H9 (cell line): ENCODE results near the gene JARID2. TPM values are rescaled to one million over a fixed set of nuclear protein-coding genes. Genes with fewer than 3 reads are reported as not detected.

Experiments
- DNase-seq: peaks from one replicate; pipeline ENCODE4 v3.0.0-alpha.2; 2017
- H2AFZ ChIP-seq: one replicate; pipeline ENCODE4 v1.6.1; 2013; ENCODE audit warnings: mild to moderate bottlenecking, low read length, control low read depth, moderate library complexity
- H2AK5ac ChIP-seq: 2 replicates; pipeline ENCODE4 v1.6.1; 2013; ENCODE audit warnings: low read length, control low read depth, mixed read lengths; ENCODE audit not compliant: insufficient read length
- H2BK120ac ChIP-seq: one replicate; pipeline ENCODE4 v1.6.1; 2013; ENCODE audit warnings: low read depth, mild to moderate bottlenecking, low read length, control low read depth, inconsistent platforms; ENCODE audit not compliant: poor library complexity, severe bottlenecking
- H2BK12ac ChIP-seq: 2 replicates; pipeline ENCODE4 v1.6.1; 2013; ENCODE audit warnings: low read length, control low read depth, mixed read lengths, low read depth; ENCODE audit not compliant: insufficient read length
- H2BK15ac ChIP-seq: 2 replicates; pipeline ENCODE4 v1.6.1; 2013; ENCODE audit warnings: low read depth, low read length, control low read depth
- H2BK20ac ChIP-seq: one replicate; pipeline ENCODE4 v1.6.1; 2013; ENCODE audit warnings: low read depth, mild to moderate bottlenecking, low read length, control low read depth, inconsistent platforms; ENCODE audit not compliant: poor library complexity, severe bottlenecking
- H2BK5ac ChIP-seq: 2 replicates; pipeline ENCODE4 v1.6.1; 2013; ENCODE audit warnings: low read length, control low read depth, mixed read lengths; ENCODE audit not compliant: insufficient read length
- H3K14ac ChIP-seq: 2 replicates; pipeline ENCODE4 v1.6.1; 2013; ENCODE audit warnings: low read length, control low read depth; ENCODE audit not compliant: insufficient read depth
- H3K18ac ChIP-seq: 2 replicates; pipeline ENCODE4 v1.6.1; 2013; ENCODE audit warnings: low read depth, mild to moderate bottlenecking, mixed read lengths, low read length, control low read depth; ENCODE audit not compliant: insufficient read length
- H3K23ac ChIP-seq: 2 replicates; pipeline ENCODE4 v1.6.1; 2013; ENCODE audit warnings: low read length, control low read depth, mixed read lengths, low read depth; ENCODE audit not compliant: insufficient read length
- H3K23me2 ChIP-seq: 2 replicates; pipeline ENCODE4 v1.6.1; 2013; ENCODE audit warnings: low read depth, mild to moderate bottlenecking, mixed read lengths, low read length, control low read depth; ENCODE audit not compliant: insufficient read length, poor library complexity, severe bottlenecking
- H3K27ac ChIP-seq: 2 replicates; pipeline ENCODE4 v1.5.1; 2013; ENCODE audit warnings: low read length, control low read depth, mixed read lengths, low read depth; ENCODE audit not compliant: insufficient read length
- H3K27me3 ChIP-seq: 2 replicates; pipeline ENCODE4 v1.6.1; 2013; ENCODE audit warnings: low read length, control low read depth, inconsistent platforms; ENCODE audit not compliant: insufficient read depth
- H3K4ac ChIP-seq: 2 replicates; pipeline ENCODE4 v1.6.1; 2013; ENCODE audit warnings: low read depth, mild to moderate bottlenecking, control low read depth, inconsistent platforms, low read length, moderate library complexity
- H3K4me1 ChIP-seq: 2 replicates; pipeline ENCODE4 v1.6.1; 2013; ENCODE audit warnings: low read length, control low read depth, inconsistent platforms; ENCODE audit not compliant: insufficient read depth
- H3K4me2 ChIP-seq: 2 replicates; pipeline ENCODE4 v1.6.1; 2013; ENCODE audit warnings: low read length, control low read depth, mixed read lengths; ENCODE audit not compliant: insufficient read length, insufficient read depth
- H3K56ac ChIP-seq: 2 replicates; pipeline ENCODE4 v1.6.1; 2013; ENCODE audit warnings: low read depth, mild to moderate bottlenecking, mixed read lengths, low read length, control low read depth; ENCODE audit not compliant: insufficient read length
- H3K79me1 ChIP-seq: 2 replicates; pipeline ENCODE4 v1.6.1; 2013; ENCODE audit warnings: low read depth, mild to moderate bottlenecking, moderate library complexity, low read length, control low read depth, inconsistent platforms; ENCODE audit not compliant: insufficient read depth, poor library complexity, severe bottlenecking
- H3K79me2 ChIP-seq: 2 replicates; pipeline ENCODE4 v1.6.1; 2013; ENCODE audit warnings: low read length, control low read depth, inconsistent platforms; ENCODE audit not compliant: insufficient read depth
- H3K9ac ChIP-seq: 2 replicates; pipeline ENCODE4 v1.6.1; 2013; ENCODE audit warnings: low read length, control low read depth, mixed read lengths; ENCODE audit not compliant: insufficient read length; ENCODE audit errors: extremely low read depth
- H3K9me3 ChIP-seq: one replicate; pipeline ENCODE4 v1.6.1; 2013; ENCODE audit warnings: low read depth, low read length, inconsistent platforms; ENCODE audit not compliant: control insufficient read depth
- H3T11ph ChIP-seq: one replicate; pipeline ENCODE4 v1.6.1; 2013; ENCODE audit warnings: mild to moderate bottlenecking, low read length, control low read depth, inconsistent platforms
- H4K20me1 ChIP-seq: one replicate; pipeline ENCODE4 v1.6.1; 2013; ENCODE audit not compliant: control insufficient read depth, insufficient read length, insufficient read depth
- H4K5ac ChIP-seq: 2 replicates; pipeline ENCODE4 v1.6.1; 2013; ENCODE audit warnings: low read depth, mild to moderate bottlenecking, mixed read lengths, low read length, control low read depth; ENCODE audit not compliant: insufficient read length
- H4K8ac ChIP-seq: replicated peaks from 2 replicates; pipeline ENCODE4 v1.6.1; 2013; ENCODE audit warnings: low read length, control low read depth, mixed read lengths, low read depth; ENCODE audit not compliant: insufficient read length
- H4K91ac ChIP-seq: 2 replicates; pipeline ENCODE4 v1.6.1; 2013; ENCODE audit warnings: low read depth, mild to moderate bottlenecking, moderate library complexity, mixed read lengths, low read length, control low read depth; ENCODE audit not compliant: insufficient read length
- H3K27ac Mint-ChIP-seq, 3 experiments: 2 replicates in 2 of 3; 3 replicates in 1 of 3; pipeline ENCODE4 v1.8.0; 2020 to 2021; ENCODE audit warnings: mixed read lengths in 3 of 3, mild to moderate bottlenecking in 1 of 3, moderate library complexity in 1 of 3
- H3K27me3 Mint-ChIP-seq: 2 replicates; pipeline ENCODE4 v1.8.0; 2021; ENCODE audit warnings: low read depth, mild to moderate bottlenecking, moderate library complexity, mixed read lengths
- H3K36me3 Mint-ChIP-seq, 3 experiments: 2 replicates in 2 of 3; 3 replicates in 1 of 3; pipeline ENCODE4 v1.8.0; 2020 to 2021; ENCODE audit warnings: low read depth in 3 of 3, mixed read lengths in 3 of 3; ENCODE audit not compliant: insufficient read depth in 1 of 3
- H3K4me1 Mint-ChIP-seq, 2 experiments: 2 replicates each; pipeline ENCODE4 v1.8.0; 2020; ENCODE audit warnings: mixed read lengths in 2 of 2
- H3K4me3 Mint-ChIP-seq, 2 experiments: 2 replicates in 1 of 2; 3 replicates in 1 of 2; pipeline ENCODE4 v1.8.0; 2020 to 2021; ENCODE audit warnings: mild to moderate bottlenecking in 2 of 2, mixed read lengths in 2 of 2, moderate library complexity in 1 of 2
- H3K9me3 Mint-ChIP-seq, 2 experiments: 2 replicates in 1 of 2; 3 replicates in 1 of 2; pipeline ENCODE4 v1.8.0; 2020; ENCODE audit warnings: mild to moderate bottlenecking in 2 of 2, mixed read lengths in 2 of 2, moderate library complexity in 1 of 2
- WGBS: extraction: QIAGEN DNeasy Blood & Tissue Kit; methylation state at CpG from one replicate; pipeline ENCODE4 v1.1.7; 2013; ENCODE audit warnings: missing lambda C conversion rate, low lambda C conversion rate, mixed read lengths; ENCODE audit not compliant: insufficient read length; ENCODE audit errors: extremely low coverage; 5-methylcytosine and 5-hydroxymethylcytosine counted together
- total RNA-seq: library from RNA; stranded (reverse); gene quantifications from 2 replicates; pipeline ENCODE4 v1.2.1, GENCODE V29; 2021
- TF ChIP-seq, protein P1 (sequence below): fragments of 200-600 bp; sonication (generic); conservative IDR thresholded peaks from 3 replicates; pipeline ENCODE4 v1.8.0; 2021; ENCODE audit warnings: antibody characterized with exemption, mild to moderate bottlenecking

JARID2 gene
- total RNA-seq, 1 experiment from 2014 or later = 174 TPM

DNA sequence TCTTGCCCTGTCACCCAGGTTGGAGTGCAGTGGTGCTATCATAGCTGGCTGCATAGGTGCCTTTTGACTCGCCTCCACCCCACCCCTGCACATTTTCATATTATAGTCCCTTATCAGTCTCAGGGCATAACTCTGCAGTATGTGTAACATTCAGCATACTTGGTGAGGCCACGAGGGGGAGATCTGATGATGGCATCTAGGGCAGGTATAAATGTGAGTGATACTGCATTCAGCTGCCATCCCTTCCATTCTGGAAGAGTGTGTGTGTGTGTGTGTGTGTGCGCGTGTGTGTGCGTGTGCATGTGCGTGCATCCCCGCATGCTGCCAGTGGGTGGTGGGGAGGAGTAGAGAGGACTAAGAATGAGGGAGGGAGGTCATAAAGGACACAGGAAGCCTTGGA lies 81.4 kb downstream of the JARID2 start:
- Histone ChIP-seq H2AFZ (no peak overlapping the region), H3T11ph (no peak overlapping the region), H3K27ac (no peak overlapping the region), H3K4ac (no peak overlapping the region), H2BK12ac (no peak overlapping the region), H4K8ac (no peak overlapping the region), H2BK20ac (no peak overlapping the region), H2AK5ac (no peak overlapping the region), H3K14ac (no peak overlapping the region), H4K5ac (no peak overlapping the region), H4K91ac (no peak overlapping the region), H4K20me1 (no peaks in the 10 kb centered on the region), H3K79me2 (peaks cover 92% of the 10 kb centered on the region), H3K27me3 (no peaks in the 10 kb centered on the region), H3K18ac (no peak overlapping the region), H2BK120ac (no peak overlapping the region), H2BK5ac (no peak overlapping the region), H2BK15ac (no peak overlapping the region), H3K23ac (no peak overlapping the region), H3K4me1 (peaks cover 26% of the 10 kb centered on the region), H3K79me1 (no peaks in the 10 kb centered on the region), H3K9ac (no peak overlapping the region), H3K23me2 (no peaks in the 10 kb centered on the region), H3K4me2 (no peak overlapping the region), H3K56ac (no peak overlapping the region), H3K9me3 (no peaks in the 10 kb centered on the region)
- H3K9me3 Mint-ChIP-seq = no peaks in the 10 kb centered on the region
- peak overlapping the region; percentile 14 to 87 (median 80); a peak in 5 of 7 replicates for H3K27ac Mint-ChIP-seq
- TF ChIP-seq, protein P1, sequence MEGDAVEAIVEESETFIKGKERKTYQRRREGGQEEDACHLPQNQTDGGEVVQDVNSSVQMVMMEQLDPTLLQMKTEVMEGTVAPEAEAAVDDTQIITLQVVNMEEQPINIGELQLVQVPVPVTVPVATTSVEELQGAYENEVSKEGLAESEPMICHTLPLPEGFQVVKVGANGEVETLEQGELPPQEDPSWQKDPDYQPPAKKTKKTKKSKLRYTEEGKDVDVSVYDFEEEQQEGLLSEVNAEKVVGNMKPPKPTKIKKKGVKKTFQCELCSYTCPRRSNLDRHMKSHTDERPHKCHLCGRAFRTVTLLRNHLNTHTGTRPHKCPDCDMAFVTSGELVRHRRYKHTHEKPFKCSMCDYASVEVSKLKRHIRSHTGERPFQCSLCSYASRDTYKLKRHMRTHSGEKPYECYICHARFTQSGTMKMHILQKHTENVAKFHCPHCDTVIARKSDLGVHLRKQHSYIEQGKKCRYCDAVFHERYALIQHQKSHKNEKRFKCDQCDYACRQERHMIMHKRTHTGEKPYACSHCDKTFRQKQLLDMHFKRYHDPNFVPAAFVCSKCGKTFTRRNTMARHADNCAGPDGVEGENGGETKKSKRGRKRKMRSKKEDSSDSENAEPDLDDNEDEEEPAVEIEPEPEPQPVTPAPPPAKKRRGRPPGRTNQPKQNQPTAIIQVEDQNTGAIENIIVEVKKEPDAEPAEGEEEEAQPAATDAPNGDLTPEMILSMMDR = 0 out of 3 replicates have a peak, but pooled peaks have one; percentile 11
- peaks cover 7 to 16% (median 14%) of the 10 kb centered on the region in 3 experiments for H3K36me3 Mint-ChIP-seq
- no peak overlapping the region for H3K4me3 Mint-ChIP-seq
- WGBS = no CpG with 5 or more reads among the region's 7 CpGs
- no peak for DNase-seq
- H3K4me1 Mint-ChIP-seq = peaks cover 80 to 83% of the 10 kb centered on the region in 2 experiments
- H3K27me3 Mint-ChIP-seq = no peaks in the 10 kb centered on the region
